GM18861 (cell line): Measurements from ENCODE around the gene GBGT1.
"Not testable (repeated sequence)": the region's sequence is repeated elsewhere in the genome, so short reads cannot be mapped to it uniquely, and the experiment has no call there.

Experiments used
- ATAC-seq: cut with Tn5 transposase; IDR thresholded peaks from one replicate; pipeline ENCODE4 v1.9.1; 2021; ENCODE audit not compliant: unreplicated experiment

Gene GBGT1

GRCh38 chr9:133199648-133200321 is 36.1 kb upstream of the GBGT1 start:
- ATAC-seq = no peak

GRCh38 chr9:133195029-133195428 is 31.3 kb upstream of the GBGT1 start:
- ATAC-seq = no peak

DNA sequence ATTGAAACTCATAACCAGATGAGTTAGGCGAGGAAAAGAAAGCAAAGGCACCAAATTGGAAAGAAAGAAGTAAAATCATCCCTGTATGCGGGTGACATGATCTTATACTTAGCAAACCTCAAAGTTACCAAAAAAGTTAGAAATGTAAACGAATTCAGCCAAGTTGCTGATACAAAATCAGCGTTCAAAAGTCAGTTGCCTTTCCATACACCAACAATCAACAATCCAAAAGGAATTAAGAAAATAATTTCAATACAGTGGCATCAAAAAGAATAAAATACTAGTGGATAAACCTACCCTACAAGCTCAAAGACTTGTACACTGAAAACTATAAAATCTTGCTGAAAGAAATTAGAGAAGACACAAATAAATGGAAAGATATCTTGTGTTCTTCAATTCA is 30.9 kb upstream of the GBGT1 start:
- no peak for ATAC-seq

GRCh38 chr9:133191989-133192388 is 28.3 kb upstream of the GBGT1 start:
- ATAC-seq = no peak

- ATAC-seq = no peak
Observed at GRCh38 chr9:133189826-133190225, 26.1 kb upstream of the GBGT1 start.

DNA sequence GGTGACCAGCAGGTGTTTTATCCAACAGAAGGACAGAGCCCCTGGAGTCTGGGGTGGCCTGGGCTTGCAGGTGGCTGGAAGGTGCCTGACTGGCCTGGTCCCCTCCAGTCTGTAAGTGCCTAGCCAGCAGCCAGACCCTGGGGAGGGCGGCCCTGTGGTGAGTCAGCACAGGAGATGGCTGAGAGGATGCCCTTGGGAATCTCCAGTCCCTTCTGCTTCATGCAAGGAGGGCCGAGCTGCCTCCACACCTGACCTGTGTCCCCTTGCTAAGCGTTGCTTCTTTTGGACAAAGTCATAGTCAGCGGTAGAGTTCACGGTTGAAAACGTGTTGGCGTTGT is 25.1 kb upstream of the GBGT1 start:
- ATAC-seq = no peak

- no peak for ATAC-seq
Observed at GRCh38 chr9:133188006-133188842, 24.5 kb upstream of the GBGT1 start.

- ATAC-seq = no peak
Observed at GRCh38 chr9:133187561-133188005, 23.9 kb upstream of the GBGT1 start.

DNA sequence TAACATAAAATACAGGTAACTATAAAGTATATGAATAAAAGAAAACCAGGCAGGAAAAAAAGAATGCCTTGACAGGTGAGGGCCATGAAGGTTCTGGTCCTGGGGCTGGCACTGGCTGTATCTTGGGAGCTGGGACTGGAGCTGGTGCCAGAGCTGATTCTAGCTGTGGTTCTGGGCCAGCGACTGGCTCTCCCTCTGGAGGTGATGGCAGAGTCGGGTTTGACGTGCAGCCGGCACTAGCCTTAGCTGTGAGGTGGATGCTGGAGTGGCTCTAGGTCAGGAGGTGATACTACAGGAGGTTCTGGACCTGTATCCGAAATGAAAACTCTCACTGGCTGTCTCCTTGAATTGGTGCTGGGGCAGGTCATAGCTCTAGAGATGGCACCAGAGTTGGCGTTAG is 23.0 kb upstream of the GBGT1 start:
- ATAC-seq = no peak

DNA sequence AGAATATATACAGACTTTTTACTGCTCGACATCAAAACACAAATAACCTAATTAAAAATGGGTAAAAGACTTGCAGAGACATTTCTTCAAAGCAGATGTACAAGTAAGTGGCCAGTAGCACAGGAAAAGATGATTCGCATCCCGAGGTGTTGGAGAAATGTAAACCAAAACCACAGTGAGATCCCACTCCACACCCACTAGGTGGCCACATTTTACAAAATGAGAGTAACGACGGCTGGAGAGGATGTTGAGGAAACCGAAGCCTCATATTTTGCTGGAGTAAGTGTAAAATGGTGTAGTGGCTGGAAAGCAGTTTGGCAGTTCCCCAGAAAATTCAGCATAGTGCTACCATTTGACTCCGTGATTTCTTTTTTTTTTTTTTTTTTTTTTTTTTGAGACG is 21.3 kb upstream of the GBGT1 start:
- ATAC-seq = no peak

GRCh38 chr9:133182151-133182550 is 18.4 kb upstream of the GBGT1 start:
- ATAC-seq = no peak

GRCh38 chr9:133181561-133181960 is 17.8 kb upstream of the GBGT1 start:
- no peak for ATAC-seq

- ATAC-seq = no peak
Observed at GRCh38 chr9:133180953-133181352, 17.2 kb upstream of the GBGT1 start.

DNA sequence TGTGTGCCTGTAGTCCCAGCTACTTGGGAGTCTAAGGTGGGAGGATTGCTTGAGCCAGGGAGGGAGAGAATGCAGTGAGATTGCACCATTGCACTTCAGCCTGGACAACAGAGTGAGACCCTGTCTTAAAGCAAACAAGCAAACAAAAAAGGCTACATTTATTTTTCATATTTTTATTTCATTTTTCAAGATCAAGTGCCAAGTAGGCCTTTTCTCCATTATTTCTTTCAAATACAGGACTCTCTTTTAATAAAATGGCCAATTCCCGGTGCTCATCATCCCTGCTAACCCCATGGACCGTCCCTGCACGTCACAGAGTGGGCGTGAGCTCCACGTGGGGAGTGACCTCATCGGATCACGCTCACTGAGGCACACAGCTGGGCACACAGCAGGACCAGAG is 9.3 kb upstream of the GBGT1 start:
- ATAC-seq = no peak

GRCh38 chr9:133171161-133171961 is 7.6 kb upstream of the GBGT1 start:
- ATAC-seq = no peak

DNA sequence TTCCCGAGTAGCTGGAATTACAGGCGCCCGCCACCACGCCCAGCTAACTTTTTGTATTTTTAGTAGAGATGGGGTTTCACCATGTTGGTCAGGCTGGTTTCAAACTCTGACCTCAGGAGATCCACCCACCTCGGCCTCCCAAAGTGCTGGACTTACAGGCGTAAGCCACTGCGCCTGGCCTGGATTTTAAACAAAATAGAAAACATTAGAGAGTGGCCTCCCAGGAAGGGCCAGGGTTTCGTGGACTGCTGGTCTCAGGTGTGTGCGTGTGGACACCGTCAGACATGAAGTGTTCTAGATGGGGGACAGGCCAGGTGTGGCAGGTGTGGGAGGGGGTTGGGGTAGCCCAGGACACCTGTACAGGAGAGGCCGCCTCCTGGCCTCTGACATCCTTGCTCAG is 7.0 kb upstream of the GBGT1 start:
- ATAC-seq = no peak

DNA sequence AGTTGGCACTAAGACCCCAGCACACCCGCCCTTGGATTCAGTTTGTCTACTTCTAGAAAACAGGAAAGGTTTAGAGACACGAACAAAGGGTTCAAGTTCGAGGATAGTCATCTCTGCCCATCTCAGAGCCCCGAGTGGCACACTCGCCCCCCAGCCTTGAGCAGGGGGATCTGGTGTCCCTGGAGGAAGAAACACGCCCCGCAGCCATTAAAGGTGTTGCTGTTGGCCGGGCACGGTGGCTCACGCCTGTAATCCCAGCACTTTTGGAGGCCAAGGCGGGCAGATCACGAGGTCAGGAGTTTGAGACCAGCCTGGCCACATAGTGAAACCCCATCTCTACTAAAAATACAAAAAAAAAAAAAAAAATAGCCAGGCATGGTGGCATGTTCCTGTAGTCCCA is 6.0 kb upstream of the GBGT1 start:
- not testable (repeated sequence) for ATAC-seq

DNA sequence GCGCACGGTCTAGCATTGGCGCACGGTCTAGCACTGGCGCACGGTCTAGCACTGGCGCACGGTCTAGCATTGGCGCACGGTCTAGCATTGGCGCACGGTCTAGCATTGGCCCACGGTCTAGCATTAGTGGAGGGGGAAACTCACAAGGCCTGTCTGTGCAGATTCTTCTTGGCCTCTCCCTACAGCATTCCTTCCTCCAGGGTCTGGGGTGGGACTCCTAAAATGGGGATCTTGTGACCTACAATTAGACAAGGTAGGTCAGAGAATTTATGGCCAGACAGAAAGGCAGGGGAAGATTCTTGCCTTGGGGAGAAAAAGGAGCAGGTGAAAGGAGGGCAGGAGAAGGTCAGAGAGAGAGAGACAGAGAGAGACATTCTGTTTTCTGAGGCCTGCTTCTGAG is 5.4 kb upstream of the GBGT1 start:
- ATAC-seq = no peak

DNA sequence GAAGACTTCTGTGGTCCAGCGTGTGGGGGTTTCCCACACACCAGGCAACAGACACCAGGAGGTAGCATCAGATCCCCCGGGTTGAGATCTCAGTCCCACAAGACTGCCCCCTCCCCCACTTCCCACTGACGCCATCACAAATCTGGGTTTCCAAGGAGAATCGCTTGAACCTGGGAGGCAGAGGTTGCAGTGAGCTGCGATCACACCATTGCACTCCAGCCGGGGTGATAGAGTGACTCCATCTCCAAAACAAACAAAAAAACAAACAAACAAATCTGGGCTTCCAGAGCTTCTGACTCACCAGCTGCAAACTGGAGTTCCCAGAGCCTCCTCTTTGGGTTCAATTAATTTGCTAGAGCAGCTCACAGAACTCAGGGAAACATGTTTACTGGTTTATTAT is 4.7 kb upstream of the GBGT1 start:
- ATAC-seq = no peak

- no peak for ATAC-seq
Observed at GRCh38 chr9:133167769-133168168, 4.1 kb upstream of the GBGT1 start.

GRCh38 chr9:133167096-133167730 is 3.5 kb upstream of the GBGT1 start:
- no peak for ATAC-seq
